ENCODE measurements around the gene UBR1. TPM values are rescaled to one million over a fixed set of nuclear protein-coding genes. Genes with fewer than 3 reads are reported as not detected.
"Not testable (repeated sequence)": the region's sequence is repeated elsewhere in the genome, so short reads cannot be mapped to it uniquely, and the experiment has no call there.

Gene UBR1
- total RNA-seq, 2 donors from 2014 or later: 18.0 to 21.5 TPM

DNA sequence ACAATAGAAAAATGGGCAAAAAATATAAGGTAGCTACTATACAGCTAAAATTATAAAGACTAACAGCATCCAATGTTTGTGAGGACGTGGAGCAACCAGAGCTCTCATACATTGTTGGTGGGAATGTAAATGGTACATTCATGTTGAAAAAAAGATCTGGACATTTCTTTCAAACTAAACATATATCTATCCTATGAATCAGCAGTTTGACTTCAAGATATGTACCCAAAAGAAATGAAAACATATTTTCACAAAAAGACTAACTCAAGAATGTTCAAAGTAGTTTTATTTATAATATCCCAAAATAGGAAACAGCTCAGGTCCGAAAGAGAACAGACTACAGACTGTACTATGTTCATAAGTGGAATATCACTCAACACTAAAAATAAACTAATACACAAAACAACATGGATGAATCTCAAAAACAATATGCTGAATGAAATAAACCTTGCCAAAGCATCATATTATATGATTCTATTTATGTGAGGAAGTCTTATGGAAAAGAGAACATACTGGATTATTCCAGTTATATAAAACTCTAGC is 176.5 kb downstream of the UBR1 start:
- no peak for ATAC-seq
- DNase-seq: no peak
- intact Hi-C loops (cut with DNase I): loop anchor here (5.0 to 10.0 kb wide), 2 partner anchors 125 to 227 kb away; no protein-coding TSS in a partner anchor

DNA sequence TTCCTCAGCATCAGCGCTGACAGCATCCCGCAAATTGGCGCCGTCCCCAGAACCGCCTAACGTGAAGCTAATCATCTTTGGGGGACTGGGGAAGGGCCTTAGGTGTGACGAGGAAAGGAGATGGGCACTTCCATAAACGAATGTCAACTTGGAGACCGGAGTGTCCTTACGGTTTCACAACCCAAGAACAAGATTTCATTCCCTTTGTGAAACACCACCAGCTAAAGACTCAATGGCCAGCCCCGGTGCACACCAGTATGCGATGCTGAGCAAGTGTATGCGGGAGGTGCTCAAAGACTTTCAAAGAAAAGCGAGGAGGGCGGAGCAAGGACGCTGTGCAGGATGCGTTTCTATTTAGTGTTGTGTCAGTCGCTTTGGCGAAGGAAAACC is 184.5 kb downstream of the UBR1 start:
- intact Hi-C loops (cut with DNase I): loop anchor here in 1 of 2 donors (10.0 kb wide), 1 partner anchor 117 kb away; no protein-coding TSS in a partner anchor
- DNase-seq (no peak), ATAC-seq (peak; percentile 4 to 33)

DNA sequence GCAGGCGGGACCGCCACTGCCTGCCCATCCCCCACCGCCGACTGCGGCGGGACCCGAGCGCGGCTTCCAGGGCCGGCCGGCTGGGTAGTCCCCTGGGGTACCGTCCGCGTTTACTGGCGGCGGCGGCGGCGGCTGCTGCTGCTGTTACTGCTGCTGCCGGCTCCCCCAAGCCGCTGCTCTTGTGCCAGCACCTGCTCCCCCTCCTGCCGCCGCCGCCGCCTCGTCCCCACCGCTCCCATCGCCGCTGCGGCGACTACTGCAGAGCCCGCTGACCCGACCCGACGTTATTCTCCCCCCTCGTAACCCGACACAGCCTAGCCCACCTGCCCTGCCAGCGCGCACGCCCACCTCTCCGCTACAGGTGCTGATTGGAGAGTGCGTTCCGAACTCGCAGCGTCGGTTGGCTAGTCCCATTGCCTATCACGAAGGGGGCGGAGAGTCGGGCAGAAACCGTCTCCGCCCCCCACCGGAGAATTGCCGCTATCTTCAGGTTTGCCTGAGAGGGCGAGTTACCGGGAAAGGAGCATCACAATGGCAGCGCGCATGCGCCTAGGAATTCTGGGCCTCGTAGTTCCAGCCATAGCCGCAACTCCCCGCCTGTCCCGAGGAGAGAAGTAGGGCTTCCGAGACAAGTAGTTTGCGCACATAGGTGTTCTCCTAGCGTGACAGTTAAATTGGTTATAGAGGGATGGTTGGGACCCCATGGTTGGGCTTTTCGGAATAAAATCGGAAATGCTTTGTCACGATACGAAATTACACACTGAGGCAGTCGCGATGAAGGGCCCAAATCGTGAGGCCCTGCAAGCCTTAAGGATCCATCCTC is 185.1 kb downstream of the UBR1 start, which contains the start of gene TTBK2:
TTBK2 (minus strand) TSS at position 260 of the 823 bp plus-strand sequence. CDS start 42,161 bp downstream, outside the sequence.
- ATAC-seq (peak; percentile 98 to 100), DNase-seq (peak; percentile 98)
- intact Hi-C loops (cut with DNase I): loop anchor here in 1 of 2 donors (10.0 kb wide), 1 partner anchor 116 kb away; no protein-coding TSS in a partner anchor

DNA sequence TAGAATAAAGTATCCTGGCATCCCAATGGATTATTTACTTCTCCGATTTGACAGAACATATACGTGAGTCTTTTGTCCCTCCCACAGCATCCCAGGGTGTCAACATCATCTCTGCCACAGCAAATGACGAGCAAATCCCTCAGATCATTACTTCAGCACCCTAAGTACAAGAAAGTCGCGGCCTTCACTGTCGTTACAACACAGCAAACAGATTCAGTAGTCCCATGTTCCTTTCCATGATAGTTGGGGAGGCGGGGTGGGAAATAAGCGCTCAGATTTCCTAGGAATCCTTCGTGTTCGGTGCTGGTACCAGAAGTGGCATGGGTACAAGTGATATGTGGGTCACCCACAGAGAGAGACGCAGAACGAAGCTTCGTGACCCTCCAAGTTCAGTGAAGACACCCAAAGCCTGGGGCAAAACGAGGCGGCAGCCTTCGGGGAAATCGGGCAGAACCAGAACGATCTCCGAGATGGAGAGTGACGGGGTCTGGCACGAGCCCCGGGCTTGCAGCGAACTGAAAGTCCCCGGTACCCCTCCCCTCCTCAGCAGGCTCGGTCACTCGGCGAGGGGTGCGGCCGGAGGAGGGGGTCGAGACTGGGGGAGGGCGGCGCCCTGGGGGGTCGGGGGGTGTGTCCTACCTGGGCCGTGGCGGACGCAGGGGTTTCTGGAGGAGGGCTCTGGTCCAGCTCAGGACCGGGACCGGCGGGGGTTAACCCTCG is 185.9 kb downstream of the UBR1 start:
- ATAC-seq (peak; percentile 32 to 44), DNase-seq (no peak)
- intact Hi-C loops (cut with DNase I): loop anchor here in 1 of 2 donors (10.0 kb wide), 1 partner anchor 115 kb away; no protein-coding TSS in a partner anchor

DNA sequence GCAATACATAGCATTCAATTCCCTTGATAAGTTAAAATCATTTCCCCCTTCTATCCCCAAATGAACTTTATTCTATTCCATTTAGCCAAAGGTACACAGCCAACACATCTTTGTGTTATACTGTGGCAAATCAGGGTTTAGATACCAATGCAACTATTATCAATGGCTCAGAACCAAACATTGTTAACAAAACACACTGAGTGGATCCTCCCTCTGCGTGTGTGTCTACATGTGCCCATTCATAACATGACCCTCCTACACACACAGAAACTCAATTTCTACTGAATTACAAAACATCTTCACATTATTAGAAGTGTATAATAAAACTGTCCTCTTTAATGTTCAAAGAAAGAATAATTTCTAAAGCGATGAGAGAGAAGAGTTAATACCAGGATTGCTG is 186.5 kb downstream of the UBR1 start:
- intact Hi-C loops (cut with DNase I): no loop called here
- no peak for DNase-seq
- ATAC-seq: no peak

DNA sequence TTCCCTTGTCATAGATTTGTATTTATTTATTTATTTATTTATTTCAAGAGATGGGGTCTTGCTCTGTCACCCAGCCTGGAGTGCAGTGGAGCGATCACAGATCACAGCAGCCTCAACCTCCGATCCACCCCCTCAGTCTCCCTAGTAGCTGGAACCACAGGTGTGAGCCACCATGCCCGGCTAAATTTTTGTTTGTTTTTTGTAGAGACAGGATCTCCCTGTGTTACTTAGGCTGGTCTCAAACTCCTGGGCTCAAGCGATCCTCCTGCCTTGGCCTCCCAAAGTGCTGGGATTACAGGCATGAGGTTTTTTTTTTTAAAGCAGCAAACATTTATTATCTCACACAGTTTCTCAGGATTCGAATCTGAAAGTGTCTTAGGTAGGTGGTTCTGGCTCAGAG is 187.8 kb downstream of the UBR1 start:
- no peak for ATAC-seq
- intact Hi-C loops (cut with DNase I): no loop called here
- DNase-seq: no peak

DNA sequence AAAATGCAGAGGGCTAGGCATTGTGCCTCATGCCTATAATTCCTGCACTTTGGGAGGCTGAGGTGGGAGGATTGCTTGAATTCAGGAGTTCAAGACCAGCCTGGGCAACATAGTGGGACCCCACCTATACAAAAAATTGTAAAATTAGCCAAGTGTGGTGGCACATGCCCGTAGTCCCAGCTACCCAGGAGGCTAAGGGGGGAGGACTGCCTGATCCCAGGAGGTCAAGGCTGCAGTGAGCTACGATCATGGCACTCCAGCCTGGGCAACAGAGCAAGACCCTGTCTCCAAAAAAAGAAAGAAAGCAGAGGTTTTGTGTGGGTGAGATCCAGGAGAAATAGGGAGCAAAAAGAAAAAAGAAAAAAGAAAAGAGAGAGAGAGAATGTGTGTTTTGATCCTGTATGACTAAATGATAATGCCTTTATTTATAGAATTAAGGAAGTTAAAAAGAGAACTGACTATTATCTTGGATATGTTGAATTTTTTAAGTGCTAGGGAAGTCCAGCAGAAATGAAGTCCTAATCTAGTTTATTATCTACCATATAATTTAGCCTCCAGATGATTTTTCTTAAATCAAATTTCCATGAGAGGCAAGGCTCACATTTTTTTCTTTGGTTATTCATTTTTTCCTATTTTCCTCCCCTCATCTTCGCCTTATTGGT is 190.1 kb downstream of the UBR1 start:
- intact Hi-C loops (cut with DNase I): no loop called here
- DNase-seq (no peak), ATAC-seq (no peak)

DNA sequence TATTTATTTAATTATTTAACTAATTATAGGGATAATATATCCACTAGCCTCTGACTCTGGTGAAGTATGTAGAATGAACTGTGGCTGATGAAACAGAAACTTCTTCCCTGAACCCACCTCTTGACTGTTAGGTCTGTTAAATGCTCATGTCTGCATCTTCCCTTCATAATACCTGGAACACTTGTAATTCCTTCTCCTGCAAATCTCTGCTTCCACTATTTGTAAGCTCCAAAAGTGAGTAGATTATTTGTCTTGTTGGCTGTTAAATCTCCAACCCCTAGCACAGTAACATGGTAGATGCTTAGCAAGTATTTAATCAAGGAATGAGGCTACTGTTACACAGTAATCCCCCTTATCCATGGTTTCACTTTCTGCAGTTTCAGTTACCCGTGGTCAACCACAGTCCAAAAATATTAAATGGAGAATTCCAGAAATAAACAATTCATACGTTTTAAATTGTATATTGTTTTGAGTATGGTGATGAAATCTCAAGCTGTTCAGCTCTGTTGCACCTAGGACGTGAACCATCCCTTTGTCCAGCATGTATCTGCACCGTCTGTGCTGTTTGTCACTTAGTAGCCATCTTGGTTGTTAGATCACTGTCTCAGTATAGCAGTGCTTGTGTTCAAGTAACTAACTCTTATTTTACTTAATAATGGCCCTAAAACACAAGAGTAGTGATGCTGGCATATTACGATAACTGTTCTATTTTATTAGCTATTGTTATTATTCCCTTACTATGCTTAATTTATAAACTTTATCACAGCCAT is 190.9 kb downstream of the UBR1 start:
- ATAC-seq (no peak), DNase-seq (no peak)
- intact Hi-C loops (cut with DNase I): no loop called here

DNA sequence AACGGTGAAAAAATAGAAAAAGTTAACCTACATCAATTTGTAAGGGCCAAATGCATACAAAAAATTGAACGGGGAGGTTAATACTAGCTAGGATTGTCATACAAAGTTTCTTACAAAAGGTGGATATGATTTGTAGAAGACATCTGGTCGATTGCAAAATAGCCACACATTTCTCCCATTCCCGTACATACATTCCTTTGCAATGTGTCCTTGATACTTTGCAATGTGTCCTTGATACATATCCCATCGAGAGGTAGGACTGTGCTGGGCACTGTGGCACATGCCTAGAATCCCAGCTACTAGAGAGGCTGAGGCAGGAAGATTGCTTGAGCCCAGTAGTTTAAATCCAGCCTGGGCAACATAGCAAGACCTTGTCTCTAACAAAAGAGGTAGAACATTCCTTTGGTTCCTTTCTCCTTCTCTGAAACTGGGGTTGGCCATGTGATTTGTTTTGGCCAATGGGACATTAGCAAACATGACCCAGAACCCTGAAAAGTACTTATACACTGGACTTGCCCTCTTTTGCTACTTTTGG is 194.7 kb downstream of the UBR1 start:
- DNase-seq: no peak
- intact Hi-C loops (cut with DNase I): no loop called here
- no peak for ATAC-seq

DNA sequence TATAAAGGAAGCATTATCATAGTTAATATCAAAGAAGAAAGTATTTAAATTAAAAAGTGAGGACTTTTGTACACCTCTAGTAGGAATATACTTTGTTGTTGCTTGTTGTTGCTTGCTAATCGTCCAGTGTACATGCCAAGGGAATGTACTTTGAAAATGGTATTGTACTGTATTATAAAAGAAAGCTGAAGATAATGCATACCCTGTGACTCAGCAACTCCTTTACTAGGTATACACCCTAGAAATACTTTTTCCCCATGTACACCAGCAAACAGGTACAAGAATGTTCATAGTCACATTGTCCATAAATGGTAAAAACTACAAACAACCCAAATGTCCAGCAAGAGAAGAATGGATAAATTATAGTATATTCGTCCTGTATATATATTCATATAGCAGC is 197.3 kb downstream of the UBR1 start:
- no peak for DNase-seq
- intact Hi-C loops (cut with DNase I): no loop called here
- no peak for ATAC-seq

DNA sequence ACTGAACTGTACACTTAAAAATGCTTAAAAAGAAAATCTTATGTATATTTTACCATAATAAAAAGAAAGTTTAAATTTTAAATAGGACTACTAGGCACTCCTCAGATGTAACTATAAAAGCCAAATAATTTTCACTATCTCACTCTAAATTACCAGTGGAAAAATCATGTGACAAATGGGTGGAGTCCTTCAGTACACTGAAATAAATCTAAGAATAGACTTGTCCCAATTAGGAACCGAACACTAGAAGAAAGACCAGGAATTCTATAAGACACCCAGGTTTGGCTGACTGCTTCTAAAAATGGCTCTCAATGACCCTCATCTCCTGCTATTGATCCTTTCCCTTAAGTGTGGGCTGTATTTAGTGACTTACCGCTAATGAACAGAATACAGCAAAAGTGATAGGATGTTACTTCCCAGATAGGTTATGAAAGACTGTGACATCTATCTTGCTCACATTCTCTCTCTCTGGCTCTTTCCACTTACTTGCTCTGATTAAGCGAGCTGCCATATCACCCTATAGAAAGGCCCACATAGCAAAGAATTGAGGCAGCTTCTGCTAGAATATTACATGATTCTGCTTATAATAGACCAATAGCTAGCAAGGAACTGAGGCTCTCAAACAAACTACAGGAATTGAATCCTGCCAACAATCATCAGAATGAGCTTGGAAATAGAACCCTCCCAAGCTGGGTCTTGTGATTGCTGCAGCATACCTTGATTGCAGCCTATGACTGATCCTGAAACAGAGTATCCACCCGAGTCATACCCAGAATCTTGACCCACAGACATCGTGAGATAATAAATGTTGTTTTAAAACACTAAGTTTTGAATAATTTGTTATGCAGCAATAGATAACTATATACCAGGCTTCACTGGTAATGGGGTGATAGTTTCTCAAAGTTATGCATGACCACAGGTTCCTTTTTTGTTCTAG is 202.2 kb downstream of the UBR1 start:
- intact Hi-C loops (cut with DNase I): no loop called here
- ATAC-seq (peak; percentile 37 to 41), DNase-seq (no peak)

DNA sequence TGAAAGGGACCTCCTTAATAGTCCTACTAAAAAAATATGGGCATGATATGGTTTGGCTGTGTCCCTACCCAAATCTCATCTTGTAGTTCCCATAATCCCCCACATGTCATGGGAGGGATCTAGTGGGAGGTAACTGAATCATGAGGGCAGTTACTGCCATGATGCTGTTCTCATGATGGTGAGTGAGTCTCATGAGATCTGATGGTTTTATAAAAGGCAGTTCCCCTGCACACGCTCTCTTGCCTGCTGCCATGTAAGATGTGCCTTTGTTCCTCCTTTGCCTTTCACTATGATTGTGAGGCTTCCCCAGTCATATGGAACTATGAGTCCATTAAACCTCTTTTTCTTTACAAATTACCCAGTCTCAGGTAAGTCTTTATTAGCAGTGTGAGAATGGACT is 211.9 kb downstream of the UBR1 start:
- intact Hi-C loops (cut with DNase I); DNase-seq; ATAC-seq: not testable (repeated sequence)

Other genes with a start within 250 kb of the UBR1 start
- gene TTBK2, start 185.3 kb downstream of the UBR1 start, total RNA-seq: 10 to 100 TPM; 22.1 to 26.7 TPM
- gene TMEM62, start 27.5 kb upstream of the UBR1 start, total RNA-seq: 10 to 100 TPM; 10.3 to 11.1 TPM
- gene CCNDBP1, start 79.4 kb upstream of the UBR1 start, total RNA-seq: 10 to 100 TPM; 45.1 to 50.0 TPM
- 1 to 10 TPM in 1 of 2 donors, under 1 TPM in 1; 0.68 to 2.3 TPM for gene EPB42, start 115.0 kb upstream of the UBR1 start, total RNA-seq
- not detected for gene TGM5, start 160.9 kb upstream of the UBR1 start, total RNA-seq
- not detected for gene TGM7, start 196.2 kb upstream of the UBR1 start, total RNA-seq
- 10 to 100 TPM in 1 of 2 donors, 1 to 10 TPM in 1; 7.5 to 10.9 TPM for gene LCMT2, start 224.5 kb upstream of the UBR1 start, total RNA-seq